Measurements from ENCODE around the gene CAMSAP1.

CAMSAP1 gene

GRCh38 chr9:135920256-135920930, 13.0 kb upstream of the CAMSAP1 start:
- TF ChIP-seq ZBTB7A (IDR thresholded peaks at IDR 0.05; ENCODE audit: low read depth) (no peak), TEAD4 (IDR thresholded peaks at IDR 0.05) (no peak), EGR1 (IDR thresholded peaks at IDR 0.05) (no peak), USF1 (IDR thresholded peaks at IDR 0.05) (no peak), YY1 (IDR thresholded peaks at IDR 0.05; ENCODE audit: low read depth) (no peak)

GRCh38 chr9:135919318-135919890, 12.1 kb upstream of the CAMSAP1 start:
- TF ChIP-seq ZBTB7A (IDR thresholded peaks at IDR 0.05; ENCODE audit: low read depth) = no peak
- TF ChIP-seq RAD21 (IDR thresholded peaks at IDR 0.05; ENCODE audit: low read depth) = no peak
- TF ChIP-seq USF1 (IDR thresholded peaks at IDR 0.05) = no peak
- TF ChIP-seq NFIC (IDR thresholded peaks at IDR 0.05) = no peak

- TF ChIP-seq USF1 (IDR thresholded peaks at IDR 0.05) (no peak), EP300 (IDR thresholded peaks at IDR 0.05; ENCODE audit: borderline replicate concordance) (no peak), TEAD4 (IDR thresholded peaks at IDR 0.05) (no peak), REST (IDR thresholded peaks at IDR 0.05; ENCODE audit: low read depth) (no peak), RAD21 (IDR thresholded peaks at IDR 0.05; ENCODE audit: low read depth) (no peak), FOXM1 (IDR thresholded peaks at IDR 0.05; ENCODE audit: borderline replicate concordance, low read depth) (no peak), CREB1 (IDR thresholded peaks at IDR 0.05; ENCODE audit: low read depth) (no peak), ZBTB7A (IDR thresholded peaks at IDR 0.05; ENCODE audit: low read depth) (no peak), CEBPB (IDR thresholded peaks at IDR 0.05) (no peak), YY1 (IDR thresholded peaks at IDR 0.05; ENCODE audit: low read depth) (no peak)
Observed at GRCh38 chr9:135914921-135915320, 7.6 kb upstream of the CAMSAP1 start.

GRCh38 chr9:135910757-135911156, 3.4 kb upstream of the CAMSAP1 start:
- TF ChIP-seq YY1 (IDR thresholded peaks at IDR 0.05; ENCODE audit: low read depth) = no peak
- TF ChIP-seq CREB1 (IDR thresholded peaks at IDR 0.05; ENCODE audit: low read depth) = no peak
- TF ChIP-seq RAD21 (IDR thresholded peaks at IDR 0.05; ENCODE audit: low read depth) = no peak
- no peak for TF ChIP-seq TEAD4 (IDR thresholded peaks at IDR 0.05)
- no peak for TF ChIP-seq EP300 (IDR thresholded peaks at IDR 0.05; ENCODE audit: borderline replicate concordance)
- TF ChIP-seq MAX (IDR thresholded peaks at IDR 0.05) = no peak
- no peak for TF ChIP-seq TAF1 (IDR thresholded peaks at IDR 0.05; ENCODE audit: low read depth)
- no peak for TF ChIP-seq USF1 (IDR thresholded peaks at IDR 0.05)
- no peak for TF ChIP-seq CEBPB (IDR thresholded peaks at IDR 0.05)
- no peak for TF ChIP-seq FOXM1 (IDR thresholded peaks at IDR 0.05; ENCODE audit: borderline replicate concordance, low read depth)
- no peak for TF ChIP-seq NFIC (IDR thresholded peaks at IDR 0.05)
- no peak for TF ChIP-seq TCF12 (IDR thresholded peaks at IDR 0.05; ENCODE audit: low read depth)
- no peak for TF ChIP-seq ZBTB7A (IDR thresholded peaks at IDR 0.05; ENCODE audit: low read depth)
- TF ChIP-seq REST (IDR thresholded peaks at IDR 0.05; ENCODE audit: low read depth) = no peak
- TF ChIP-seq EGR1 (IDR thresholded peaks at IDR 0.05) = no peak

GRCh38 chr9:135910216-135910615, 2.9 kb upstream of the CAMSAP1 start:
- no peak for TF ChIP-seq CEBPB (IDR thresholded peaks at IDR 0.05)
- no peak for TF ChIP-seq TEAD4 (IDR thresholded peaks at IDR 0.05)
- no peak for TF ChIP-seq REST (IDR thresholded peaks at IDR 0.05; ENCODE audit: low read depth)
- TF ChIP-seq CREB1 (IDR thresholded peaks at IDR 0.05; ENCODE audit: low read depth) = no peak
- TF ChIP-seq TAF1 (IDR thresholded peaks at IDR 0.05; ENCODE audit: low read depth) = no peak
- no peak for TF ChIP-seq EGR1 (IDR thresholded peaks at IDR 0.05)
- TF ChIP-seq RAD21 (IDR thresholded peaks at IDR 0.05; ENCODE audit: low read depth) = no peak
- TF ChIP-seq ZBTB7A (IDR thresholded peaks at IDR 0.05; ENCODE audit: low read depth) = no peak
- TF ChIP-seq FOXM1 (IDR thresholded peaks at IDR 0.05; ENCODE audit: borderline replicate concordance, low read depth) = no peak
- TF ChIP-seq YY1 (IDR thresholded peaks at IDR 0.05; ENCODE audit: low read depth) = no peak
- no peak for TF ChIP-seq USF1 (IDR thresholded peaks at IDR 0.05)
- no peak for TF ChIP-seq EP300 (IDR thresholded peaks at IDR 0.05; ENCODE audit: borderline replicate concordance)
- no peak for TF ChIP-seq NFIC (IDR thresholded peaks at IDR 0.05)
- no peak for TF ChIP-seq MAX (IDR thresholded peaks at IDR 0.05)
